NCI-H82 treated with DMSO at 0.1 percent for 48 hours (cell line): ENCODE data around the gene EML4.
"Not testable (repeated sequence)": the region's sequence is repeated elsewhere in the genome, so short reads cannot be mapped to it uniquely, and the experiment has no call there.

Source experiments
- DNase-seq: peaks from one replicate; lab custom pipeline; 2025; ENCODE audit not compliant: unreplicated experiment; lab: John Stamatoyannopoulos, UW

The EML4 gene

DNA sequence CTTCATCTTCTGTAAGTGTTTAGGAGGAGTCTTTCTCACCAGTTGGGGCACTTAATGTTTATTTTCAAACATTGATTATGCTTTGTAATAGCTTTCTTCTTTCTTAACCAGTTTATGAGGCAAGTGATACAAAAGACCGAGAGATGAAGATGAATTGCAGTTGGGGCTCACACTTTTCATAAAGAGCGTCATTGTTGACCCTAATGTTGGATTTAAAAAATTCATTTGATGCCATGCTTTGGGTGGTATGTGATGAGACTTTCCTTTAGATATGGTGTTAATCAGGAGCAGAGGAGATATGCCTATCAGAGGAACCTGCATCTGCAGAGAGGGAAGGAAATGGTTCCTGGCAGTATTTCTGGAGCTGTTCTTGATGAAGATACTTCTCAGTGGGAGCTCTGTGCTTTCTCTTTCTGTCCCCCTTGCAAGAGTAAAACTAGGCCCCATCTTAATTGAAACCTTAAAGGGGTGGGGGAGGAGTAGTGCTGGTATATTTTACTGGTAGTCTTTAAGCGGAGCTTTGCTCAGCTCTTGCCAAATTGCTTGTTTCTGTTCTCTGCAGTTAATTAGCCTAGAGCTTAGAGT is 2.3 kb downstream of the EML4 start:
- no peak for DNase-seq

DNA sequence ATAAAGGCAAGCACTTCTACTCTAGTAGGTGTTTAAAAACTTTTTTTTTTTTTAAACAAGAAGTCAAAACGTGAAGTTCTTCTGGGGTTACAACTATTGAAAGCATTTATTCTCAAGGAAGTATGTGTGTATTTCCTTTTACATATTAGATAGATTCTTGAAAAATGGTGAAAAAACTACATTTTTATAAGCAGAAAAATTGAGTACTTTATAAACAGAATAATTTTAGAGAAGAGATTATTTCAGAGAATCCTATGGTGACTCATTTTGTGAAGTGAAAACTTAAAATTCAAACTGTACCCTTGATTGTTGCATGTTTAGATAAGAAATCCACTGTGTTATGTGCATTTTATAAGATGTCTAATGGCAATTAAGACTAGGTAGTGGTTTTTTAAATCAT is 2.9 kb downstream of the EML4 start:
- no peak for DNase-seq

GRCh38 chr2:42172566-42172965 is 3.4 kb downstream of the EML4 start:
- no peak for DNase-seq

- not testable (repeated sequence) for DNase-seq
Observed at GRCh38 chr2:42173467-42173866, 4.3 kb downstream of the EML4 start.

DNA sequence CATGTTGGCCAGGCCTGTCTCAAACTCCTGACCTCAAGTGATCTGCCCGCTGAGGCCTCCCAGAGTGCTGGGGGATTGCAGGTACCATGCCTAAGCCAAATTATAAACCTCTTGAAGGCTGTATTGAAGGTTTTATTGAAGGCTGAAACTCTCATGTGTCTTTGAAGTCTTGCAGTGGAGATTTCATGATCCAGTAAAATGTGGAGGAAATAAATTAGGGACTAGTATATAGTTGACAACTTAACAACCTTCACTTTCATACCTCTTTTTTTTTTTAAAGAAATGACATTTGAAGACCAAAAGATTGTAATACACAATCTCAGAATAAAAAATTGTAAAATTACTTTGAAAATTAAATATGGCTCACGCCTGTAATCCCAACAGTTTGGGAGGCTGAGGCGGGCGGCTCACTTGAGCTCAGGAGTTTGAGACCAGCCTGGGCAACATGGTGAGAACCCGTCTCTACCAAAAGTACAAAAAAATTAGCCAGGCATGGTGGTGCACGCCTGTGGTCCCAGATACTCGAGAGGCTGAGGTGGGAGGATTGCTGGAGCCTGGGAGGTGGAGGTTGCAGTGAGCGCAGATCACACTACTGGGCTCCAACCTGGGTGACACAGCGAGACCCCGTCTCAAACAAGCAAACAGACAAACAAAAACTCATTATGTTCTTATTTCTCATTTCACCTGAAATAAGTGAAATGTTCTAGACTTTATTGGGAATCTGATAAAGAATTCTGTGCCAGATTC is 8.0 kb downstream of the EML4 start:
- no peak for DNase-seq

- no peak for DNase-seq
Observed at GRCh38 chr2:42178335-42178734, 9.2 kb downstream of the EML4 start.

GRCh38 chr2:42180300-42180699 is 11.1 kb downstream of the EML4 start:
- DNase-seq: no peak

DNA sequence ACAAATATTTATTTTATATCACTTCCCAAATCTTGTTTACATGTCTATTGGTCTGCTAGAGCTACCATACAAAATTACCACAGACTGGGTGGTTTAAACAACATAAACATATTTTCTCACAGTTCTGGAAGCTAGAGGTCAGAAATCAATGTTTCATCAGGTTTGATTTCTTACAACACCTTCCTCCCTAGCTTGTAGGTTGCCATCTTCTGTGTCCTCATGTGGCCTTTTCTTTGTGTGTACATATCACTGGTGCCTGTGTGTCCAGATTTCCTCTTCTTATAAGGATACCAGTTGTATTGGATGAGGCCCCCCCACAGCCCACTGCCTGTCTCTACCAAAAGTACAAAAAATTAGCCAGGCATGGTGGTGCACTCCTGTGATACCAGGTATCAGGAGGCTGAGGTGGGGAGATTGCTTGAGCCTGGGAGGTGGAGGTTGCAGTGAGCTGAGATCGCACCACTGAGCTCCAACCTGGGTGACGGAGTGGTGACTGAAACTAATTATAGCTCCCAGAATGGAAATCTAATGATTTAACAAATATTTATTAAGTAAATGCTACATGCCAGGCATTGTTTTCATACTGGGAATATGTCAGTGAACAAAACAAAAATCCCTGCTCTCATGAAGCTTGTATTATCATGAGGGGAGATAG is 13.6 kb downstream of the EML4 start:
- DNase-seq: no peak

DNA sequence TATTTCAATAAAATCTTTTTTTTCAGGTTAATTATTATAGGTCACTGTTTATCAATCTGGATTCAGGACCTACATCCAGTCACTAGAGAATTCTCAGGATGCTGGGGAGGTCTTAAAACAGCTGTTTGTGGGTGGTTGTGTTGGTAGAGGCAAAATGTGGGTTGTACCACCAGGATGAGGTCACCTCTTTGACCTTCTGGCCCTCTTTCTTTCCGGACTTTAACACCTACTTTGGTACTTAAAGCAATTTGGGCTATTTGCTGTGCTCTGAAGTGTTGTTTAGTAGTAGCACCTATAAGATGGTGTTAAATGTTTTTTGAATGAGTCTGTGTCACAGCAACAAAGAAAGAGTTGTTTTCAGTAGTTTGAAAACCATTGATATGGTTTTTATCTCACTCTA is 14.6 kb downstream of the EML4 start:
- DNase-seq: no peak

GRCh38 chr2:42184346-42184745 is 15.2 kb downstream of the EML4 start:
- no peak for DNase-seq

DNA sequence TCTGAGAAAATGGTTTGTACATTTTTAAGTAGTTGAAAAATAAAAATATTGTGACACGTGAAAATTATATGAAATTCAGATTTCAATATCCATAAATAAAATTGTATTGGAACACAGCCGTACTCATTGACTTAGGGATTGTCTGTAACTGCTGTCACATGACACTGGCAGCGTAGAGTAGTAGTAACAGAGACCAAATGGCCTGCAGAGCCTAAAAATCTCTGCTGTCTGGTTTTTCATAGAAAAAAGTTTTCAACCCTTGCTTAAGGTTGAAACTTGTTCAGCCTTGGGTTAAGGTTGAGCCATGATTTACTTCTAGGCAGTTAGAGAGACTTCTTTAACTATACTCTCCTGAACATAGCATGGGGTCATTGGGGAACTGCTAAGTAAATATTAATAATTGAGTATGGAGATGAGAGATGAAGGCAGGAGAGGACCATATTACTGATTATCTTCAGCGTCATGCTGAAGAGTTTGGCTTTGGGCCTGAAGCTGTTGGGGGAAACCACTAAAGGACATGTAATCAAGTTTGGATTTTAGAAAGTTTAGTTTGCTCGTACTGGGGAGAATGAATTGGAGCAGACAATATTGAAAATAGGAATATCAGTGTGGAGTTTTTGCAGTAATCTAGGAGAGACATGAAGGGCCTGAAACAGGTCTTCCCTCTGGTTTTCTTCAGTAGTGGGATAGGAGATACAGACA is 16.2 kb downstream of the EML4 start:
- DNase-seq: no peak

- no peak for DNase-seq
Observed at GRCh38 chr2:42186366-42186765, 17.2 kb downstream of the EML4 start.

- no peak for DNase-seq
Observed at GRCh38 chr2:42186945-42187632, 17.9 kb downstream of the EML4 start.

DNA sequence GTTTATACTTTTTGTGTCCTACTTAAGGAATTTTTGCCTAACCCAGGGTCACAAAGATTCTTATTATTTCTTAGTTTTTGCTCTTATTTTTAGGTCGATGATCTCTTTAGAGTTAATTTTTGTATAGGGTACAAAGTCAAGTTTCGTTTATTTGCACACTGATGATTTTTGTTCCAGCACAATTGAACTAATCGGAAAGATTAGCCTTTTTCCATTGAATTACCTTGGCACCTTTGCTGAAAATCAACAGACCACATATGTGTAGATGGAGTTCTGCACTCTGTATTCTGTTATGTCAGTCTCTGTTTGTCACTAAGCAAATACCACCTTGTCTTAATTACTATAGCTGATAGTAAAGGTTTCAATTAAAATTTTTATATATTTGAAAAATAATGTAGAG is 18.7 kb downstream of the EML4 start:
- DNase-seq: no peak

DNA sequence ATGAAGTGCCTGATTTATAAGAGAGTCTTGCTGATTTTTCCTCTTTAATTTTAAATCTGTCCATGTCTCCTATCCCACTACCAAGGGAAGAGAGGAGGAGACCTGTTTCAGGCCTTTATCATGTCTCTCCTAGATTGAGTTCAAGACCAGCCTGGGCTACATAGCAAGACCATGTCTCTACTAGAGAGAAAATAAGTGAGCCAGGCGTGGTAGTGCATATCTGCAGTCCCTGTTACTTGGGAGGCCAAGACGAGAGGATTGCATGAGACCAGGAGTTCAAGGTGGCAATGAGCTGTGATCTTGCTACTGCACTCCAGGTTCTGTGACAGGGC is 20.0 kb downstream of the EML4 start:
- no peak for DNase-seq

GRCh38 chr2:42190191-42190590 is 21.0 kb downstream of the EML4 start:
- DNase-seq: no peak

DNA sequence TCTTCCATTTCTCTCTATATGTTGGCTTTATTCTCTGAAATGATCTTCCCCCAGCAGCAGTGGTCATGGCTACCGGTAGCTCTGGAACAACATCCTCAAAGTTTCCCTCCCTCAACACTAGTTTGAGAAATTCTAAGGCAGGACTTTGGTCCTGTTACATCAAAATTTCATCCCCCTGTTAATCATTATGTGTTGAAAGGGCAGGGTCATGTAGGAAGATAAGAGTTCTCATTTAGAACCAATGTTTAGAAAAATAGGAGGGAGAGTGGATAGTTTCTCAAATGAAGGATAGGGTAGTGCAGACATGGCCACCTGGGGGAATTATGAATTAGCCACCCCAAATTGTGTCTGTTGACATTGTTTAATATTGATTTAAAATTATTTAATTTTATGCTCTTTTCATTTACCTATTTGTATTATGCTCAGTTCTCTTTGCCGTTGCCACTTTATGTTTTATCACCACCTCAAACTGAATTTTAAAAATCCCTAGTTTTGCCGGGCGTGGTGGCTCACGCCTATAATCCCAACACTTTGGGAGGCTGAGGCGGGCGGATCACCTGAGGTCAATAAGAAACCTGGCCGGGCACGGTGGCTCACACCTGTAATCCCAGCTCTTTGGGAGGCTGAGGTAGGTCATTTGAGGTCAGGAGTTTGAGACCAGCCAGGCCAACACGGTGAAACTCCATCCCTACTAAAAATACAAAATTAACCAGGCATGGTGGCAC is 22.3 kb downstream of the EML4 start:
- no peak for DNase-seq

GRCh38 chr2:42192010-42192373 is 22.8 kb downstream of the EML4 start:
- no peak for DNase-seq

DNA sequence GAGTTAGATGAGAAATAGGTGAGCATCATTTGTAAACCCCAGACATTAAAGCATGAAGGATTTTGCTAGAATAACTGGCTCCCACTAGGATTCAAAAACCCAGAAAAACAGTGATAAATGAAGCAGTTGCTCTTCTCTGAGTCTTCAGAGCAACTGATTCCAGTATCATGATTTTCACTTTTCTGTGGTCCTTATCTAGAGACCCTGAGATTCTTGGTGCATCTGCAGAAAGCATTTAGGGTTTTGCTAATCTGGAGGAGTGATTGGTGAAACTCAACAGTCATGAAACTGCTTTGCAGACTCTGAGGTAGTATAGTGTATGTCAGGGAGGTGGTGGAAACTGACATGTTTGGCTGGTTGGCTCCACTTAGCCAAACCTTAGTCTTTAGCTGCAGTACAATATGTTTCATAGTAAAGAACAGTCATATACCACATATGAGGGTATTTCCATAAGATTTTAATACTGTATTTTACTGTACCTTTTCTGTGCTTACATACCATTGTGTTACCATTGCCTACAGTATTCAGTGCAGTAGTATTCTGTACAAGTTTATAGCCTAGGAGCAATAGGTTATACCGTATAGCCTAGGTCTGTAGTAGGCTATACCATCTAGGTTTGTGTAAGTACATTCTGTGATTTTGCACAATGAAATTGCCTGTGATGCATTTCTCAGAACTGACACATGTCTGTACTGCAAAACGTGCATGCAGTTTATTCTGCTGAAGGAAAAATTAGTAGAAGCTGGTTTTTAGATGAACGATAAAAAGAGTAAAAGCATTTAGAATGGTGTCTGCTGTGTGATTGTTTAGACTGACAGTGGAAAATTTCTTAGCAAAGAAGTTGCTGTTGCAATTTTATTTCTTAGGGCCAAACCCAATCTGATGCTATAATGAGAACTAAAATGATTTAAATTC is 23.8 kb downstream of the EML4 start:
- DNase-seq: no peak

GRCh38 chr2:42193722-42194187 is 24.6 kb downstream of the EML4 start:
- peak; percentile 40 for DNase-seq
